Spleen (tissue), 7 donors: ENCODE data around the gene COLGALT1.

ENCODE experiments used
- CTCF ChIP-seq, 11 experiments: fragments of 200-600 bp in 7 of 11; fragments of 450-650 bp in 4 of 11; sonication (generic) in 4 of 11; IDR thresholded peaks in 8 of 11; conservative IDR thresholded peaks in 3 of 11; 1 replicate in 7 of 11; 2 replicates in 4 of 11; pipeline versions ENCODE4 v1.4.0 to v1.8.0; 2016 to 2021; ENCODE audit warnings: antibody characterized with exemption in 11 of 11, inconsistent platforms in 4 of 11, mild to moderate bottlenecking in 1 of 11
- POLR2AphosphoS5 ChIP-seq, 3 donors: sonication (generic); formaldehyde crosslinking; IDR thresholded peaks; one replicate each; pipeline ENCODE4 v1.5.1; 2017; ENCODE audit warnings: antibody characterized with exemption in 3 of 3
- donor health status: DM: no; HTN: no; CAD: no; lungs with moderate emphysema.
- donor health status: DM: no; HTN: no; CAD: no.
- donor health status: DM: no; HTN: no; CAD: no.

GRCh38 chr19:17623224-17623935, 67.9 kb downstream of the COLGALT1 start:
- TF ChIP-seq CTCF (IDR thresholded peaks at IDR 0.05 in 8 of 11, conservative IDR thresholded peaks at IDR 0.05 in 3 of 11) (no peak), POLR2AphosphoS5 (IDR thresholded peaks at IDR 0.05) (no peak)
